ENCODE measurements around the gene SLIT3.

Gene SLIT3

GRCh38 chr5:168978500-168978899 lies 322.4 kb downstream of the SLIT3 start:
- H3K27me3 ChIP-seq (ENCODE audit: control insufficient read depth in 1 of 2, insufficient read depth in 2 of 2, low read length in 2 of 2): no peaks in the 10 kb centered on the region
- H3K4me3 ChIP-seq (ENCODE audit: low read length in 2 of 2): no peak overlapping the region
- no peak overlapping the region for H3K27ac ChIP-seq (ENCODE audit: low read length)
- H3K9ac ChIP-seq (ENCODE audit: low read length in 2 of 2): no peak overlapping the region
- H3K36me3 ChIP-seq (ENCODE audit: control insufficient read depth in 2 of 2, insufficient read depth in 2 of 2, low read length in 2 of 2): no peaks in the 10 kb centered on the region
- H3K9me3 ChIP-seq (ENCODE audit: control insufficient read depth in 2 of 2, low read length in 2 of 2): no peaks in the 10 kb centered on the region
- peaks cover 11% of the 10 kb centered on the region for H3K4me1 ChIP-seq (ENCODE audit: control insufficient read depth, insufficient read depth, low read length)

- H3K27ac ChIP-seq (ENCODE audit: low read length): no peak overlapping the region
- H3K9me3 ChIP-seq (ENCODE audit: control insufficient read depth in 2 of 2, low read length in 2 of 2): no peaks in the 10 kb centered on the region
- peaks cover 11% of the 10 kb centered on the region for H3K4me1 ChIP-seq (ENCODE audit: control insufficient read depth, insufficient read depth, low read length)
- H3K36me3 ChIP-seq (ENCODE audit: control insufficient read depth in 2 of 2, insufficient read depth in 2 of 2, low read length in 2 of 2): no peaks in the 10 kb centered on the region
- H3K27me3 ChIP-seq (ENCODE audit: control insufficient read depth in 1 of 2, insufficient read depth in 2 of 2, low read length in 2 of 2): no peaks in the 10 kb centered on the region
- no peak overlapping the region for H3K9ac ChIP-seq (ENCODE audit: low read length in 2 of 2)
- no peak overlapping the region for H3K4me3 ChIP-seq (ENCODE audit: low read length in 2 of 2)
These were observed 322.9 kb downstream of the SLIT3 start for GRCh38 chr5:168978015-168978414.

GRCh38 chr5:168976311-168976970 lies 324.5 kb downstream of the SLIT3 start:
- no peak overlapping the region for H3K27ac ChIP-seq (ENCODE audit: low read length)
- no peak overlapping the region for H3K9ac ChIP-seq (ENCODE audit: low read length in 2 of 2)
- no peaks in the 10 kb centered on the region for H3K9me3 ChIP-seq (ENCODE audit: control insufficient read depth in 2 of 2, low read length in 2 of 2)
- no peak overlapping the region for H3K4me3 ChIP-seq (ENCODE audit: low read length in 2 of 2)
- H3K36me3 ChIP-seq (ENCODE audit: control insufficient read depth in 2 of 2, insufficient read depth in 2 of 2, low read length in 2 of 2): no peaks in the 10 kb centered on the region
- peaks cover 16% of the 10 kb centered on the region for H3K4me1 ChIP-seq (ENCODE audit: control insufficient read depth, insufficient read depth, low read length)
- H3K27me3 ChIP-seq (ENCODE audit: control insufficient read depth in 1 of 2, insufficient read depth in 2 of 2, low read length in 2 of 2): no peaks in the 10 kb centered on the region

- H3K27ac ChIP-seq (ENCODE audit: low read length): no peak overlapping the region
- H3K9me3 ChIP-seq (ENCODE audit: control insufficient read depth in 2 of 2, low read length in 2 of 2): no peaks in the 10 kb centered on the region
- no peak overlapping the region for H3K4me3 ChIP-seq (ENCODE audit: low read length in 2 of 2)
- H3K36me3 ChIP-seq (ENCODE audit: control insufficient read depth in 2 of 2, insufficient read depth in 2 of 2, low read length in 2 of 2): no peaks in the 10 kb centered on the region
- H3K9ac ChIP-seq (ENCODE audit: low read length in 2 of 2): no peak overlapping the region
- peaks cover 16% of the 10 kb centered on the region for H3K4me1 ChIP-seq (ENCODE audit: control insufficient read depth, insufficient read depth, low read length)
- no peaks in the 10 kb centered on the region for H3K27me3 ChIP-seq (ENCODE audit: control insufficient read depth in 1 of 2, insufficient read depth in 2 of 2, low read length in 2 of 2)
These were observed 325.6 kb downstream of the SLIT3 start for GRCh38 chr5:168975331-168975730.

GRCh38 chr5:168974082-168974481 lies 326.9 kb downstream of the SLIT3 start:
- Histone ChIP-seq H3K36me3 (ENCODE audit: control insufficient read depth in 2 of 2, insufficient read depth in 2 of 2, low read length in 2 of 2) (no peaks in the 10 kb centered on the region), H3K27ac (ENCODE audit: low read length) (no peak overlapping the region), H3K9me3 (ENCODE audit: control insufficient read depth in 2 of 2, low read length in 2 of 2) (no peaks in the 10 kb centered on the region), H3K9ac (ENCODE audit: low read length in 2 of 2) (no peak overlapping the region), H3K27me3 (ENCODE audit: control insufficient read depth in 1 of 2, insufficient read depth in 2 of 2, low read length in 2 of 2) (no peaks in the 10 kb centered on the region), H3K4me1 (ENCODE audit: control insufficient read depth, insufficient read depth, low read length) (peaks cover 11% of the 10 kb centered on the region), H3K4me3 (ENCODE audit: low read length in 2 of 2) (no peak overlapping the region)

GRCh38 chr5:168972731-168973130 lies 328.2 kb downstream of the SLIT3 start:
- H3K27ac ChIP-seq (ENCODE audit: low read length): no peak overlapping the region

GRCh38 chr5:168971100-168971499 lies 329.8 kb downstream of the SLIT3 start:
- Histone ChIP-seq H3K9me3 (ENCODE audit: control insufficient read depth in 2 of 2, low read length in 2 of 2) (no peaks in the 10 kb centered on the region), H3K9ac (ENCODE audit: low read length in 2 of 2) (no peak overlapping the region), H3K36me3 (ENCODE audit: control insufficient read depth in 2 of 2, insufficient read depth in 2 of 2, low read length in 2 of 2) (no peaks in the 10 kb centered on the region), H3K27me3 (ENCODE audit: control insufficient read depth in 1 of 2, insufficient read depth in 2 of 2, low read length in 2 of 2) (no peaks in the 10 kb centered on the region), H3K27ac (ENCODE audit: low read length) (no peak overlapping the region), H3K4me3 (ENCODE audit: low read length in 2 of 2) (no peak overlapping the region), H3K4me1 (ENCODE audit: control insufficient read depth, insufficient read depth, low read length) (peaks cover 9% of the 10 kb centered on the region)

More at GRCh38 chr5:168972731-168973130, 328.2 kb downstream of the SLIT3 start:
- Histone ChIP-seq H3K9me3 (ENCODE audit: control insufficient read depth in 2 of 2, low read length in 2 of 2) (no peaks in the 10 kb centered on the region), H3K4me3 (ENCODE audit: low read length in 2 of 2) (no peak overlapping the region), H3K9ac (ENCODE audit: low read length in 2 of 2) (no peak overlapping the region), H3K4me1 (ENCODE audit: control insufficient read depth, insufficient read depth, low read length) (peaks cover 11% of the 10 kb centered on the region), H3K36me3 (ENCODE audit: control insufficient read depth in 2 of 2, insufficient read depth in 2 of 2, low read length in 2 of 2) (no peaks in the 10 kb centered on the region), H3K27me3 (ENCODE audit: control insufficient read depth in 1 of 2, insufficient read depth in 2 of 2, low read length in 2 of 2) (no peaks in the 10 kb centered on the region)

GRCh38 chr5:168969326-168969886 lies 331.5 kb downstream of the SLIT3 start:
- H3K9ac ChIP-seq (ENCODE audit: low read length in 2 of 2): no peak overlapping the region
- no peaks in the 10 kb centered on the region for H3K9me3 ChIP-seq (ENCODE audit: control insufficient read depth in 2 of 2, low read length in 2 of 2)

GRCh38 chr5:168967882-168968620 lies 332.9 kb downstream of the SLIT3 start:
- Histone ChIP-seq H3K9ac (ENCODE audit: low read length in 2 of 2) (no peak overlapping the region), H3K27ac (ENCODE audit: low read length) (no peak overlapping the region), H3K4me3 (ENCODE audit: low read length in 2 of 2) (no peak overlapping the region), H3K36me3 (ENCODE audit: control insufficient read depth in 2 of 2, insufficient read depth in 2 of 2, low read length in 2 of 2) (no peaks in the 10 kb centered on the region), H3K4me1 (ENCODE audit: control insufficient read depth, insufficient read depth, low read length) (peaks cover 5% of the 10 kb centered on the region), H3K9me3 (ENCODE audit: control insufficient read depth in 2 of 2, low read length in 2 of 2) (no peaks in the 10 kb centered on the region), H3K27me3 (ENCODE audit: control insufficient read depth in 1 of 2, insufficient read depth in 2 of 2, low read length in 2 of 2) (no peaks in the 10 kb centered on the region)

More at GRCh38 chr5:168969326-168969886, 331.5 kb downstream of the SLIT3 start:
- H3K36me3 ChIP-seq (ENCODE audit: control insufficient read depth in 2 of 2, insufficient read depth in 2 of 2, low read length in 2 of 2): no peaks in the 10 kb centered on the region
- no peaks in the 10 kb centered on the region for H3K27me3 ChIP-seq (ENCODE audit: control insufficient read depth in 1 of 2, insufficient read depth in 2 of 2, low read length in 2 of 2)
- peaks cover 5% of the 10 kb centered on the region for H3K4me1 ChIP-seq (ENCODE audit: control insufficient read depth, insufficient read depth, low read length)
- no peak overlapping the region for H3K27ac ChIP-seq (ENCODE audit: low read length)
- H3K4me3 ChIP-seq (ENCODE audit: low read length in 2 of 2): no peak overlapping the region

GRCh38 chr5:168965638-168966037 lies 335.3 kb downstream of the SLIT3 start:
- Histone ChIP-seq H3K27me3 (ENCODE audit: control insufficient read depth in 1 of 2, insufficient read depth in 2 of 2, low read length in 2 of 2) (no peaks in the 10 kb centered on the region), H3K9ac (ENCODE audit: low read length in 2 of 2) (no peak overlapping the region), H3K36me3 (ENCODE audit: control insufficient read depth in 2 of 2, insufficient read depth in 2 of 2, low read length in 2 of 2) (no peaks in the 10 kb centered on the region), H3K27ac (ENCODE audit: low read length) (no peak overlapping the region), H3K4me1 (ENCODE audit: control insufficient read depth, insufficient read depth, low read length) (peaks cover 6% of the 10 kb centered on the region), H3K4me3 (ENCODE audit: low read length in 2 of 2) (no peak overlapping the region), H3K9me3 (ENCODE audit: control insufficient read depth in 2 of 2, low read length in 2 of 2) (no peaks in the 10 kb centered on the region)

- no peak overlapping the region for H3K9ac ChIP-seq (ENCODE audit: low read length in 2 of 2)
- no peaks in the 10 kb centered on the region for H3K36me3 ChIP-seq (ENCODE audit: control insufficient read depth in 2 of 2, insufficient read depth in 2 of 2, low read length in 2 of 2)
- H3K27ac ChIP-seq (ENCODE audit: low read length): no peak overlapping the region
- H3K27me3 ChIP-seq (ENCODE audit: control insufficient read depth in 1 of 2, insufficient read depth in 2 of 2, low read length in 2 of 2): no peaks in the 10 kb centered on the region
- peaks cover 6% of the 10 kb centered on the region for H3K4me1 ChIP-seq (ENCODE audit: control insufficient read depth, insufficient read depth, low read length)
- H3K9me3 ChIP-seq (ENCODE audit: control insufficient read depth in 2 of 2, low read length in 2 of 2): no peaks in the 10 kb centered on the region
- no peak overlapping the region for H3K4me3 ChIP-seq (ENCODE audit: low read length in 2 of 2)
These were observed 336.8 kb downstream of the SLIT3 start for GRCh38 chr5:168964182-168964581.

Data from stomach smooth muscle (tissue), 2 donors.